DLD1 (cell line): ENCODE measurements around the gene ZNF324.
"Not testable (repeated sequence)": the region's sequence is repeated elsewhere in the genome, so short reads cannot be mapped to it uniquely, and the experiment has no call there.

Experiments used
- in situ Hi-C: cut with HindIII; loops from 2 replicates; pipeline ENCODE4 v1.10.0; 2017; ENCODE audit warnings: low sequenced_read_pairs

The ZNF324 gene

GRCh38 chr19:58498316-58499020 lies 31.6 kb downstream of the ZNF324 start:
- in situ Hi-C loops = no loop called here

DNA sequence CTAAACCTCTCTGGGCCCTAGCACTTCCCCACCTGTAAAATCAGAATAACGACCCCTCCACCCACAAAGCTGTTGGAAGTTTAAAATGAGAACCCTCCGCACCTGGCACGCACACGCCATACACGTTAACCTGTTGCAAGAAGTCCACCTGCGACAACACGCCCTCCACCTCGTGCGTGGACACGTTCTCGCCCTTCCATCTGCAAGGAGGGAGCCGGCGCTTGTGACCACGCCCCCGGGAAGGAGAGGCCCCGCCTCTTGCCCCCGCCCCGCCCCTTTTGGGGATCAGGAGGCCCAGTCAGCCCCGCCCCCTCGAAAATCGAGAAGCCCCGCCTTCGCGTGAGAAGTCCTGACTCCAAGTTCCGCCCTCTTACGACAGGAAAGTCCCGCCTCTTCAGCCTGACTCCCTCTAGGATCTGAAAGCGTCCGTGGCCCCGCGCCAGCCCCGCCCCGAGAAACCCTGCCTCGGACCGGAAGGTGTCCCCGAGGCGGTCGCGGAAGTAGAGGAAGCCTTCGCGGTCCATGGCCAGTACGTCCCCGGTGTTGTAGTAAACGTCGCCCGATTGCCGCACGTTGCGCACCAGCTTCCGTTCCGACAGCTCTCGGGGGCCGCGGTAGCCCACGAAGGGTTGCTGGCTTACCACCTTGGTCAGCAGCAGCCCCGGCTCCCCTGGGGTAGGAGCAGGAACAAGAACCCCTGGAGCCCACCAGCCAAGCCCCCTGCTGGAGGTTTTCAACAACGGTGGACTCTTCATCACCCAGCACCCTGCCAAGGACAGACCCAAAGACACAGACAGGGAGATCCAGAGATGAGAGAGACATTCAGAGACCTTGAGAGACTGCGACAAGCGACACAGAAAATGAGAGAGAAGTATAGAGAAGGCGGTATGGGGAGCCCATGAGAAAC lies 32.4 kb downstream of the ZNF324 start:
- in situ Hi-C loops = no loop called here

- in situ Hi-C loops = no loop called here
Observed at GRCh38 chr19:58500242-58500641, 33.4 kb downstream of the ZNF324 start.

DNA sequence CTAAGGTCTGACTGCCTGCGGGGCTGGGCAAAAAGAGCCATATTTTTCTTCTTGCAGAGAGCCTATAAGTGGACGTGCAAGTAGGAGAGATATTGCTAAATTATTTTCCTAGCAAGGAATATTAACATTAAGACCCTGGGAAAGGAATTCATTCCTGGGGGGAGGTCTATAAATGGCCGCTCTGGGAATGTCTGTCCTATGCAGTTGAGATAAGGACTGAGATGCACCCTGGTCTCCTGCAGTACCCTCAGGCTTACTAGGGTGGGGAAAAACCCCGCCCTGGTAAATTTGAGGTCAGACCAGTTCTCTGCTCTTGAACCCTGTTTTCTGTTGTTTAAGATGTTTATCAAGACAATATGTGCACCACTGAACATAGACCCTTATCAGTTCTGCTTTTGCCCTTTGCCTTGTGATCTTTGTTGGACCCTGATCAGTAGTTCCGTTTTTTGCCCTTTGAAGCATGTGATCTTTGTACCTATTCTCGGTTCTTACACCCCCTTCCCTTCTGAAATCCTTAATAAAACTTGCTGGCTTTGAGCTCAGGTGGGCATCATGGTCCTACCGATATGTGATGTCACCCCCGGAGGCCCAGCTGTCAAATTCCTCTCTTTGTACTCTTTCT lies 40.8 kb downstream of the ZNF324 start:
- in situ Hi-C loops = not testable (repeated sequence)

DNA sequence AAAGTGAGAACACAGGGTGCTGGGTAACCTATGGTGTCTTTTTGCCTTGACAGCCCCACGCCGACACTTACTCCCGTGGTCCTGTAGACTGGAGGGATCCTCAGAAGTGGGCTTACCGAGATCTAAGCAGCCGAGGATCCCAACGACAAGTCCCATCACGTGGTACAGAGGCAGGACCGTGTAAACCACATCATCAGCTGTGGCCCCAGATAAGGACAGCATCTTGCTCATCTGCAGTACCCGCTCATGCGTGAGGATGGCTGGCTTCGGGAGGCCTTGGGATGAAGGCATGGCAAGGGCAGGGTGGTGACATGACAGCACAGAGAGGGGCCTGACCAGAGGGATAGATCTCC lies 42.8 kb downstream of the ZNF324 start:
- in situ Hi-C loops = no loop called here

- in situ Hi-C loops = no loop called here
Observed at GRCh38 chr19:58510084-58510862, 43.4 kb downstream of the ZNF324 start.

- in situ Hi-C loops = no loop called here
Observed at GRCh38 chr19:58511353-58512208, 44.7 kb downstream of the ZNF324 start, which contains the start of gene SLC27A5. Gene SLC27A5 (minus strand): TSS chr19:58511992. CDS start chr19:58511955, 37 bp downstream.

DNA sequence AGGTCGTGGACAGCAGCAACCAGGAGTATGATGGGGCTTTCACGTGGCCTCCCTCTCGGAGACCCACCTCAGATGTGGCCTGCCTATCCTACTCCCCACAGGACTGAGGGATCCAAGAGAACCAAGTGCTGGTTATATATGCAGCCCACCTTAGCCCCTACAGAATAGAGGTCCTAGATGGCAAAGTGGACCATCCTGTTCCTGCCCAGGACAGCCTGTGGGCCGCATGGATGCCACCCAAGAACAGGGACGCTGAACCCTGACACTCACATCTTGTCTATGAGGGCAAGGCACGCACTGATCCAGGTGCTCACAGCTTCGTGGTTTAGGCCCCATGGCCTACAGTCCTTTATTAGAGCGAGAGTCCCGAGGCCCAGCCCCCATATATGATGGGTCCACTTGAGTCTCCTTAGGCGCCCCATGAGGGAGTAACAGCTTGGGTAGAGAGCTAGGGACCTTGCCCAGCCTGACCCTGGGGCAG lies 46.4 kb downstream of the ZNF324 start:
- in situ Hi-C loops = no loop called here

DNA sequence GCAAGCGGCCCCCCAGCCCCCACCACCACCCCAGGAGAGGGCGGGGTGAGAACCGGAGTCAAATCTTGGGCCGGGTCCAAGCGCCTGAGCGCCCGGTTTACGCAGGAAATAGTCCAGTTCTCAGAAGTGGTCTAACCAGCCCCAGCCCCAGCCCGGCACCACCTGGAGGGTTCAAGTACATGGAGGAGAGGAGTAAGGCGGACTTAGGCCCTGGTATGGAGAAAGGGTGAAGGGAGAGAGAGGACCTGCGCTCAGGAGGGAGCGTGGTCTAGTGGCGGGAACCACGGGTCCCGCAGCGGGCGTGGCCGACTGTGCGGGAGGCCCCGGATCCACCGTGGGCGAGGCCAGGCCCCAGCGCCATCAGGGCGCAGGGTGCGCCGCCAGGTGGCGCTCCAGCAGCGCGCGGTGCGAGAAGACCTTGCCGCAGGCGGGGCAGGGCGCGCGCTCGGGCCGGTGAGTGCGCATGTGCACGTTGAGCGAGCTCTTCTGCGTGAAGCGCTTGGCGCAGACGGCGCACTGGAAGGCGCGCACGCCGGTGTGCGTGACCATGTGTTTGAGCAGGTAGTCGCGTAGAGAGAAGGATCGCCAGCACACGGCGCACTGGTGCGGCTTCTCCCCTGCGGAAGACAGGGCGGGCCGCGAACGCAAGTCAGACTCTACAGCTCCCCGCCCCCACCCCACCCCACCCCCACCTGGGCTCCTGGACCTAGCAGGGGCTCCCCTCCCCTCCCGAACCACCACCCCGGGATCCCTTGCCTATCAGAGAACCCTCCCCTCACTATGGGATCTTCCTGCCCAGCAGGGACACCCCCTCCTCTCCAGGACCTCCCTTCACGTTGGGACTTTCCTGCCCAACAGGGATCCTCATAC lies 47.0 kb downstream of the ZNF324 start:
- in situ Hi-C loops = no loop called here

GRCh38 chr19:58514564-58515022 lies 47.7 kb downstream of the ZNF324 start:
- in situ Hi-C loops = no loop called here

- in situ Hi-C loops = no loop called here
Observed at GRCh38 chr19:58515259-58515658, 48.4 kb downstream of the ZNF324 start.

DNA sequence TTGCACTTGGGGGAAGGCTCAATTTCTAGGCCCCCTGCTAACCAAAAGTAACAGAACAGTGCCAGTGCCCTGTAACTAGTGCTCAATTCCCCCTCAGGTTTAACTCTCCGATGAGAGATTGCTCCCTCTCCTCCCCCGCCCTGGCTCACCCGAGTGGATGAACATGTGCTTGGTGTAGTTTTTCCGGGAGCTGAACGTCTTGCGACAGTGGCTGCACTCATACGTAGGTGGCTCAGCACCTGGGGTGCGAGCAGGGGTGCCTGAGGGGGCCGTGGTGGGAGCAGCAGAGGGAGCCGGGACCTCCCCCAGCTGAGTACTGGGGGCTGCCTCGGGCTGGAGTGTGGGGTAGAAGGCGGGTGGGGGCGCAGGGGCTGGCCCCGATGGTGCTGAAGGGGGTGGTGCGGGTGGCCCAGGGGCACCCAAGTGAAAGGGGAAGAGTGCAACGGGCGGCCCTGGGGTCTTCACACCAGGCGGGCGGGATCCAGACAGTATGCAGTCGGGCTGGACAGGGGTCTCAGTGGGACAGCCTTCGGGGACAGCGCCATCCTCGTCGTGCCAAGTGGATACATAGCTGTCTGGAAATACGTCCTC lies 49.5 kb downstream of the ZNF324 start:
- in situ Hi-C loops = no loop called here

GRCh38 chr19:58516964-58517833 lies 50.3 kb downstream of the ZNF324 start:
- in situ Hi-C loops = no loop called here

DNA sequence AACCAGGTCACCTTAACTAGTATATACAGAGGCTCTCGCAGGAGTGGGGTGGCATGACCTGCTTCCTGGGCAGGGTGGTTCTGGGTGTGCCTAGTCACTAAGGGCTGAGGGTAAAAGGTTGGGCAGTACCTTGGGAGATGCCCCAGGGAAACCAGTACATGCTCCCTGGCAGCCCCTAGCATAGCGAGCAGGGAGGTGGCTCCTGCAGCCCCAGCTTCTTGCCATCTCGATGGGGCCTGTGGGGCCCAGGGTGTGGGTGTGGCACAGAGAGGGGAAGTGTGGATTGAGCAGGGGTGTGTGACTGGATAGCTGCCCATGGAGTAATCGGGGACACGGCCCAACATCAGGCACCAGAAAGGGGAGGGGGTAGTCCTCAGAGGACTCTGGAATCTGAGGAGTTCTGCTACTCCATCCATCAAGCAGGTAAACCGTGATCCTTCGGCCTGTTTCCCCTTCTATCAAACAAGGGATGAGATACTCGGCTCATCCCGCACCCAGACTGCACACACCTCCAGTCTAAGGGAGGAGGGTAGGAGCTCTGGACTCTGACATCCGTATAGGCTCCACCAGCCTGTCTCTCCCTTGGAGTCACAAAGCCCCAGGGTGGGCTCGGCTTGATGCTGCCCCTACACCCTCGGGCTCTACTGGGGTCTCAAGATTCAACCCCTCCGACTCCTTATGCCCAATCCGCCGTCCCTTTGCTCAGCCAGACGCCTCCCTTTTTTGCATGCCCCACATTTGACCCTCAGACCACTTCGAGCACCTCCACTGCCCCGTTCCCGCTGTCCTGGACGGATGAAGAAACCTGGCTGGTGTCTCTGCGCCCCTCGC lies 51.6 kb downstream of the ZNF324 start:
- in situ Hi-C loops = no loop called here

GRCh38 chr19:58519087-58519354 lies 52.1 kb downstream of the ZNF324 start:
- in situ Hi-C loops = no loop called here

DNA sequence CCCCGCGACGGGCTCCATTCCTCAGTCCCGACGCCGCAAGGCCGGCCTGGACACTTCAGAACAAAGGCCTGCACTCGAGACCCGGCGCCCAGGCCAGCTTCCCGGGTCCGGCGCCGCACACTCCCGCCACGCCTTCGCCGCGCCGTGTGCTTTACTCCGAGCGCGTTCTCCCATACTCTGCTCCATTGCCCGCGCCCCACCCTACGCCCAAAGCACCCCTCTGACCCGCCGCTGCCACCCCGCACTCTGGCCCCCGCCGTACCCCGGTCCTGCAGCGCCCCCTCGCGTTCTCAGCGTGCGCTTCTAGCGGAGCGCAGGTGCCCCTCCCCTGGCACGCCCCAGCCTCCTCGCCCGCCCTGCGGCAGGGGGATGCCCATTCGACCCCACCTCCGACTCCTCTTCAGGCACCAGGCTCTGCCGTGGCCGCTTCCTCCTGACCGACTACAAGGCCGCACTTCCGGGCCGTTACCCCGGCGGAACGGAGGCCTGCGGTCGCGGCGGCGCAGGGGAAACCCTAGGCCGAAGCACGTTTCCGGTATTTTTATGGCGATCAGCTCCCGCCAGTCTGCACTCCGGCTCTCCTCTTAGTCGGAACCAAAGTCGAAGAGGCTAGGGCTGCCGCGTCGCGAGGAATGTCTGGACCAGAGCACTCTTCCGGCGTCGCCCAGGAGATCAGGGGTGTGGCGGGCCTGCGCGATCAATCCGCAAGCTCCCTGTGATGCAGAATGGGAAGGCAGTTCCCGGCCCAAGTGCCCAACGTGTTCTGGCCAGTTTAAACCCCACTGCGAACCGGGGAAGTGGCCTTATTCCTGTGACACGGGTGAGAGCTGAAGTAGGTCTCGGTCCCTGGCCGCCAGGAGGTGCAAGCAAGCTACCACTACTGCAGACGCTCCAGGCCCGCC lies 52.7 kb downstream of the ZNF324 start, which contains the start of gene ZBTB45:
Gene ZBTB45 (minus strand): TSS at position 456 of the 902 bp plus-strand sequence. CDS start 2,137 bp downstream, outside the sequence.
- in situ Hi-C loops = no loop called here
